HG02885 (cell line): ENCODE results near the gene KCNV2.
A peak's percentile ranks its signal among the peaks of the same experiment; 100 is the strongest.

Experiments
- ATAC-seq: cut with Tn5 transposase; IDR thresholded peaks from one replicate; pipeline ENCODE4 v1.9.1; 2021; ENCODE audit warnings: mild to moderate bottlenecking; ENCODE audit not compliant: unreplicated experiment, poor library complexity

The KCNV2 gene

DNA sequence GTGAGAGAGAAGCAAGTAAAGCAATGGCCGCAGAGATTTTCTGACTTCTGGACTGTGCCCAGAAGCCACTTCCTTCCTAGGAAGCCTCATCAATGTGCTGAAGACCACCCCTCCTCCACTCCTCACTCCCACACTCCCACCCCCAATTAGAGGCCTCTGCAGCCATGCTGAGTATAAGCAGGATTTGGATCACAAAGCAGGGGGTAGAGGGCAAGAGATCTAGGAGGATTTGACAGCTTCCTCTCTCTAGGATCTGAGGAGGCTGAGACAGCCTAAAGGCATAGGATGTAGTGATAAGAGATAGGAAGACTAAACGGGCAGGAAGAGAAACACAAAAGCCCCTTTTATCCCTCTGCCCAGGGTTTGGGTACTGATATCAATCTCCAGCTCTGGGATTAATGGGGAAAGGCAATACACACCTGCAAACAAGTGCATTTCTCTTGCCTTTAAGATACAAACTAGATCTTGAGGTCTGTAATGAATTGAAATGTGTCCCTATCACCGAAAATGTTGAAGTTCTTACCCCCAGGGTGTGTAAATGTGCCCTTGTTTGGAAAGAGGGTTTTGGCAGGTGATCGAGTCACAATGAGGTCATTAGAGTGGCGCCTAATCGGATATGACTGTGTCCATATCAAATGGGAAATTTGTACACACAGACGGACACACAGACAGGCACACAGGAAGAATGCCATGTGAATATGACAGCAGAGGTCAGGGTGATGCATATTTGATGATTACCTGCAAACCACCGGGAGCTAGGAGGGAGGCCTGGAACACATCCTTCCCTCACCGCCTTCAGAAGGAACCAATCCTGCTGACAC is 28.5 kb downstream of the KCNV2 start:
- no peak for ATAC-seq

DNA sequence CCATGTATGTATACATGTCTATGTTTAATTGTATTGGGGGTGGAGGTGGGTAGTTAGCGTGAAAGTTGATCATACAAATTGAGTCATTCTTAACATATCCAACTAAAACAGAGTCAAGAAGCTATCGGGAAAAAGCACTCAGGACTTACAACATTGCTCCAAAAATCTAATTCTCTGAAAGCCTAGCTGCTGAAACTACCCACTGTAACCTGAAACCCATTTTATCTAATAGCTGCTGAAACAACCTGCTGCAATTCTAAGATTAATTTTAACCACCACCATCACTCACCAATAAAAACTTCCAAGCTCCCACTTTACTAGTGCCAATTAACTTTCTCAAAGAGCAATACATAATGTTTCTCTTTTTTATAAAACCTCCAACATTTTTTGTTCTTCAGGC is 32.2 kb downstream of the KCNV2 start:
- no peak for ATAC-seq

DNA sequence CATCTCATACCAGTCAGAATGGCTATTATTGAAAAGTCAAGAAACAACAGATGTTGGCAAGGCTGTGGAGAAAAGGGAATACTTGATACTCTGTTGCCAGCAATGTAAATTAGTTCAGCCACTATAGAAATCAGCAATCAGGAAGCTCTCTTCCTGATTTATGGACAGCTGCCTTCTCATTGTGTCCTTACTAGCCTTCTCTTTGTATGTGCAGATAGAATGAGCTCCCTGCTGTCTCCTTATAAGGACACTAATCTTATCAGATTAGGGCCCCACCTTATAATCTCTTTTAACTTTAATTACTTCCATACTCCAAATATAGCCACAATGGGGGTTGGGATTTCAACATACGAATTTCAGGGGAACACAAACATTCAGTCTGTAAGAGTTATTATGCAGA is 38.0 kb downstream of the KCNV2 start:
- no peak for ATAC-seq

DNA sequence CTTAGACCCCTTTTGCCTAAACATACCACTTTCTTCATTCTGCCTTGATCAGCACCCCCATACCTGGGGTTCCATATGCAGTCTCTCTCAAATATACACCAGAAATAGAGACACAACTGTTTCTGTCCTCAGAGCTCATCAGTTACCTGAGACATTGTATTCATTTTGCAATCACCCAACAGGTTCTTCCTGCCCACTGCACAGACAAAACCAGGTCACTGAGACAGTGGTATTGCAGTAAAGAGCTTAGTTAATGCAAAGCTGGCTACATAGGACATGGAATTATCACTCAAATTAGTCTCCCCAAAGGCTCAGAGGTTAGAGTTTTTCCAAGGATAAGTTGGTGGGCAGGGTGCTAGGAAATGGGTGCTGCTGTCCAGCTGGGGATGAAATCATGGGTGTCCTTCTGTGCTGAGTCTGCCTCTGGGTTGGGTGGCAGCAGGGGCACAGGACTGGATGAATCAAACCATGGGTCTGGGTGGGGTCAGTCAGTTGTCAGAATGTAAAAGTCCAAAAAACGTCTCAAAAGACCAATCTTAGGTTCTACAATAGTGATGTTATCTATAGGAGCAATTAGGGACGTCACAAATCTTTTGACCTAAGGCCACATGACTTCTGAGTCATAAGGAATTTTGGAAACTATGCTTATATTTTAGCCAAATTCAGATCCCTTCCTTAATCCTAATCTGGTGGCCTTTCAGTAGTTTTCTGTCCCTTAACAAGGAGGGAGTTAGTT is 41.0 kb downstream of the KCNV2 start:
- ATAC-seq, result no peak

DNA sequence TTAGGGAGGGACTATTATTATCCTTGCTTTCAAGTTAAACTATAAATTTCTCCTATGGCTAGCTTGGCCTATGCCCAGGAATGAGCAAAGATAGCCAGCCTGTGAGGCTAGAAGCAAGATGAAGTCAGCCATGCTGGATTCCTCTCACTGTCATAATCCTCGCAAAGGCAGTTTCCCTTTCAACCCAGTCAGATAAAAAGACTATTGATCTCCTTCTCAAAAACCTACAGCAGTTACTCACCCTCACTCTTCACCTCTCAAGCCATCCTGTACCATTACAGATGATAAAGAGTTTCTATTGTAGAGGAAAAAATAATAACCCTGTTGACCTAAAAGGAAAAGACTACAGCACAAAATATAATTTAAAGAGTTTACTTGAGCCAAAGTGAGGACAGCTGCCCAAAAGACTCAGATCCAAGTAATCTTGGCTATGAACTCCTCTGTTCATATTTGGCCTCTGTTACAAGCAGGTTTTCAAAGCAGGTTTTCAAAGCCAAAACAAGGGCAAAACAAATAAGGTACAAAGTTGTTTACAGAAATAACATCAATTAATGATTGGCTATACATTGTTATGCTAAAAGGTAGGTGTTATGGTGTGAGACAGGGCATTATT is 41.7 kb downstream of the KCNV2 start:
- ATAC-seq, result no peak

DNA sequence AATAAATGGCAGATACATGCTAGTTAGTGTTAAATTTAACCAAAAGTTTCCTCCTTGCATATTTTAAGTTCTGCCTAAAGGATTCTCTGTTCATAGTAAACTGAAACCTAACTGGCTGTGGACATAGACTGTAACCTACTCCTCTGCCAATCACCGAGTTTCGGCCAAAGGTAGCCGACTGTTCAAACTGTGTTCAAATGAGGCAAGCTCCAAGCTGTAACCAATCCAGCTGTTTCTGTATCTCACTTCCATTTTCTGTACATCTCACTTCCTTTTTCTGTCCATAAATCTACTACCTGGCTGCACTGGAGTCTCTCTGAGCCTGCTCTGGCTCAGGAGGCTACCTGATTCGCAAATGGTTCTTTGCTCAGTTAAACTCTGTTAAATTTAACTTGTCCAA is 44.1 kb downstream of the KCNV2 start:
- peak; percentile 37 for ATAC-seq

DNA sequence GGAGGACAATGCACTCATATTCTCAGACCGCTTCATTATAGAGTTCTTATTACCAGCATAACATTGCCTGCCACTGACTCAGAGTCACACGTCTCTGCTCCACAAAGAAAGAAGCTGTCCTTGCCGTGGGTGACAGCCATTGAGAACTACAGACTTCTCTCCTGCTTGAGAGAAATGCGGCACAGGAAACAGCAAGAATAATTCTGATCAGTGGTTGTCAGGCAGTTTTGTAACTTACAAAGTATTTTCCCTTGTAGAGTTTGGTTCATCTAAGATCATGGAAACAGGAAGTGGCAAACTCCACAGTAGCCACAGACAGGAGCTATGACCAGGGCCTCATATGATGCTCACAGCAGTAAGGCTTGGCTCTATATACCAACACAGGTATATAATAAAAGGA is 47.0 kb downstream of the KCNV2 start:
- ATAC-seq, result peak; percentile 73

DNA sequence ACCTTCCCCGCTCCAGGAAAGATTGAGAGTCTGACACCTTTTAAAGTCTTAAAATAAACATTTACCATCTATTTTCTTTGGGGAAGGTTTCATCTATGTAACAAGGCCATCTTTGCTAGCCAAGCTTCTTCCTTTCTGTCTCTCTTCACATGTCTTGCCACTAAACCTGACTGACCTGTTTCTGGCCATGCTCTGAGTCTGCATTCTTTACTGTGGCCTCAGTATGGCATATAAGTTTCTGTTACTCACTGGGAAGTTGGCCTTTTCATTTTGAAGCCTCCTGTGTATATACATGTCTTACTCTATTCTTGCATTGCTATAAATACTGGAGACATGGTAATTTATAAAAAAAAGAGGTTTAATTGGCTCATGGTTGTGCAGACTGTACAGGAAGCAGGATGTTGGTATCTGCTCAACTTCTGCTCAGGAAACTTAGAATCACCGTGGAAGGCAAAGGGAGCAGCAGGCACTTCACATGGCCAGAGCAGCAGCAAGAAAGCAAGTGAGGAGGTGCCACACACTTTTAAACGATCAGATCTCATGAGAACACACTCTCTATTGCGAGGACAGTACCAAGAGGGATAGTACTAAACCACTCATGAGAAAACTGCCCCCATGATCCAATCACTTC is 48.1 kb downstream of the KCNV2 start:
- no peak for ATAC-seq

DNA sequence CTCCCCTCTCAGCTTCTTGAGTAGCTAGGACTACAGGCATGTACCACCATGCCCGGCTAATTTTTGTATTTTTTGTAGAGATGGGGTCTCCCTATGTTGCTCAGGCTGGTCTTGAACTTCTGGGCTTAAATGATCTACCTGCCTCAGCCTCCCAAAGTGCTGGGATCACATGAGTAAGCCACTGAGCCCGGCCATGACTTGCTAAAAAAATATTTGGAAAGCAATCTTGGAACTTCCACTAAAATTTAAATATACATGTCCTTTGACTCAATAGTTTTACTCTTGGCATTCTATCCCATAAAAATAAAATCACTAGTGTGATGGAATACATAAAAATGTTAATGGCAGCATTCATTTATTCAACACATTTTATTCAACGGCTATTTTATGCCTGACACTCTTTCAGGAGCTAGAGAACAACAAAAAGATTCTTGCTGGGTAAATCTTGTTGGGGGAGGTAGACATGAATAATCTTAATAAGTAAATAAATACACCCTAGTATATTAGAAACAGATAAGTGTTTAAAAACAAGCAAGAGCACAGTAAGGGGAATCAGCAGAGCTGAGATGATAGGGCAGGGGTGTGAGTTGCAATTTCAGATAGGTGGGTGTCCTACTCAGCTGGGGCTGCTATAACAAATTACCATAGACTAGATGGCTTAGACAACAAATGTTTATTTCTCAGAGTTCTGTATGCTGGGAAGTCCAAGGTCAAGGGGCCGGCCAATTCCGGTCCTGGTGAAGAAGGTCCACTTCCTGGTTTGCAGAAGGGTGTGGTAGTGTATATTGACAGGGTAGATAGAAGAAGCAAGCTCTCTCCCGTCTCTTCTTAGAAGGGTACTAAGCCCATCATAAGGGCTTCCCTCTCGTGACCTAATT is 50.7 kb downstream of the KCNV2 start:
- no peak for ATAC-seq

DNA sequence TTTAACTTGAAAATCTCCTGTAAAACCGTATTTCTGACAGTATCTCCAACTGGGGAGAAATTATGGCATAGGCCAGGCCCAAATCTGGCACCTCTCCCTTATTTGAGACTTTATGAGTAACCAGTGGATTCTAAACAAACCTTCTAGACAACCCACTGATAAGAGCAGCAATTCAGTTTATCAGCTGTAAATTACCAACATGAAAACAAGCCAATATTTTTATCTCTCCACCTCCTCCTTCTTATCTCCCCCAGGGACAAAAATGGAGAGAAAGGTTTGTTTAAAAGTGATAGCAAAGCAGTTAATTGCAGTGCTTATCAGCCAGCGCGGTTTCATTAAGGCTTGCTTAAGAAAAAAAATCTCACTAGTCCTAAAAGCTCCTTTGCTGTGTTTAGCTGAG is 53.8 kb downstream of the KCNV2 start:
- ATAC-seq, result no peak

DNA sequence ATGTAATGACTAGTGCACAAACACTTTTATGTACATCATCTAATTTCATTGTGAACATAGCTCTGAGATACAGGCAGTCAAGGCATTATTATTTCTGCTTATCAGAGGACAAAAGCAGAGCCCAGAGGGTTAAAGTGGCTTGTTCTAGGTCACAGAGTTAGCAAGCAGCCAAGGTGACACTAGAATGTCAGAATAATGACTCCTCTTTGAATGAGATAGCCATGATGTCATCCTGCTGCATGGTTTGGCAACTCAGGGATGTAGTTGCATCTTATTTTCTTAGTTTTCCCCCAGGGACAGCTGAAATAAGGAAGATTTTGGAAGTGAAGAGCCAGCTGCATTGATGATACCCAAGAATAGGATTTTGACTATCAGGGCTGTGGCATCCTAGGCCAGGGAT is 54.4 kb downstream of the KCNV2 start:
- ATAC-seq, result no peak

DNA sequence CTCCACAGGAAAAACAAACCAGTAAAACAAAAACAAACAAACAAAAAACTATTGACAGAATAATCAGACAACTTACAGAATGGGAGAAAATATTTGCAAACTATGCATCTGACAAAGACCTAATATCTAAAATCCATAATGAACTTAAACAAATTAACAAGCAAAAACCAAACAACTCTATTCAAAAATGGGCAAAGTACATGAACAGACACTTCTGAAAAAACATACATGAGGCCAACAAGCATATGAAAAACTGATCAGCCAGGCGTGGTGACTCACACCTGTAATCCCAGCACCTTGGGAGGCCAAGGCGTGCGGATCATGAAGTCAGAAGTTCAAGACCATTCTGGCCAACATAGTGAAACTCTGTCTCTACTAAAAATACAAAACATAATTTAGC is 60.1 kb downstream of the KCNV2 start:
- no peak for ATAC-seq

DNA sequence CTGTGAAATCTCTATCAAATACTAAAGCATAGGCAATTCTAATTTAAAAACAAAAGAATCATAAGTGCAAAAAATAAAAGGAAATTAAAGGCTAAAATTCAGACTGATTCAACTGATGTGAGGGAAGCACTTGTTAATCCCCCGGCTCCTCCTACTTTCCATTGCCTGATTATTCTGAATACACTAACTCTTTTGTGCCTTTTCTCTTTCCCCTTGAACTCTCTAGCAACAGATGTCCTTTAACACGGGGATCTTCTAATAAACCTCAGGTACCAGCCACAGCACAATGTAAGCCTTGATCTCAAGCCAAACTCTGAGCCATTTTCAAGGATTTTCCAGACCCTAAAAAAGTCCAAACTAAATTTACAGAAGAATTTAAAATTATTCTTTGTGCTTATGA is 61.5 kb downstream of the KCNV2 start:
- ATAC-seq, result no peak
